ENCODE data around the gene ZFYVE21. TPM values are rescaled to one million over a fixed set of nuclear protein-coding genes. Genes with fewer than 3 reads are reported as not detected.
A peak's percentile ranks its signal among the peaks of the same experiment; 100 is the strongest.

ZFYVE21 gene
- 30.0 and 45.3 TPM in 2 replicates for total RNA-seq (2014; rRNA removed; shearing (Covaris generic))
- polyA plus RNA-seq (2015; cell fraction: cytosol; rRNA removed) = 39.0 and 45.8 TPM in 2 replicates
- polyA plus RNA-seq (2015; cell fraction: nucleus; rRNA removed) = 25.7 and 46.7 TPM in 2 replicates

DNA sequence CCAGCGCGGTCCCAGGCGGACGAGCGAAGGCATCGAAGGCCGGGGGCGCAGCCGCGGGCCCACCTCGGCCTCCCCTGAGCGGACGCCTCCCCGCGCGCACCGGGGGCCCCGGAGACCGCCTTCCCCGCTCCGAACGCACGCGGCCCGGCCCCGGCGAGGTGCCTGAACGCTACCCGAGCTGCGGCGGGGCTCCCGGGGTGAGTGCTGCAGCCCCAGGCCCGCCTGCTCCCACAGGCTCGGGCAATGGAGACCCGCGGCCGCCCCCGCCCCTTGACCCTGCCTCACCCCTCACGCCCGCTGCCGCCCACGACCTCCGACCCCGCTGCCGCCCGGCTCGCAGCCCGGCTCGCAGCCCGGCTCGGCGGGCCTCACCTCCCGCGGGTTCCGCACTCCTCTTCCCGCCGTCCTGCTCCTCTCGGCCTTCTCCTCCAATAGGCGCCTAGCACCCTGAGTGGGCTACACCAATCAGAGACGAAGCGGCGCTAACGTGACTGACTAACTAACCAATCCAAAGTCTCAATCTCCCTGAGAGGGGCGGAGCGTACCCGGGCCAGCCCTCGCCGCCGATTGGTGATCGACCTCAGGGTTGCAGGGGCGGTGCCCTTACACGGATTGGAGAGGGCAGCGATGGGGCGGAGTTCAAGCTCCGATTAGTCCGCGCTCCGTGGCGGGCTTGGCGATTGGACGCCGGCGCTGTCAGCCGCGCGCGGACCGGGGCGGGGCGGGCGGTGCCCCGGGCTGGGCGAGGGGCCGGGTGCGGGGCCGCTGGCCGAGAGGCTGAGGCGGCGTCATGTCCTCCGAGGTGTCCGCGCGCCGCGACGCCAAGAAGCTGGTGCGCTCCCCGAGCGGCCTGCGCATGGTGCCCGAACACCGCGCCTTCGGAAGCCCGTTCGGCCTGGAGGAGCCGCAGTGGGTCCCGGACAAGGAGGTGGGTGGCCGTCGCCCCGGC, at the start of gene ZFYVE21, which contains the start of gene XRCC3:
Gene ZFYVE21, plus strand, starts transcription at position 759 of the 949 bp plus-strand sequence. Its CDS starts 32 bp downstream, at position 791.
Gene XRCC3, minus strand, starts transcription at position 400 of the 949 bp plus-strand sequence. CDS start 4,364 bp downstream, outside the sequence.
- DNase-seq (ENCODE audit: low read depth) = peak; percentile 99

DNA sequence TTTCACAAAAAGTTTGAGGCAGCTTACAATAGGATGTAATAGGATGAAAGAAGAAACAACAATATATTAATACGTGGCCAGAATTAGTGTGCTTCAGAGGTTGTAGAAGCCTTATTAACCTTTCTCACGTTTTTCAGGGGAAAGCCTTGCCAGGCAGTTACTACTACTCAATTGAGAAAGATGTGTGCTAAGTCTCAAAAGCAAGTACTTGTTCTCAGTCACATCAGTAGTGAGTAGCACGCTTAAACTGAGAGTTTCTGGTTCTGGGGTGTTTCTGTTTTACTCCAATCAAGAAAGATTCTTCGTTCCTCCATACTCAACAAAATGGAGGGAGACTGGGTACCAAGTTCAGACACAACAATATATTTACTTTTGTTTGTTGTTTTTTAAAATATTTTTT, 47.9 kb upstream of the ZFYVE21 start:
- no peak for DNase-seq (ENCODE audit: low read depth)

DNA sequence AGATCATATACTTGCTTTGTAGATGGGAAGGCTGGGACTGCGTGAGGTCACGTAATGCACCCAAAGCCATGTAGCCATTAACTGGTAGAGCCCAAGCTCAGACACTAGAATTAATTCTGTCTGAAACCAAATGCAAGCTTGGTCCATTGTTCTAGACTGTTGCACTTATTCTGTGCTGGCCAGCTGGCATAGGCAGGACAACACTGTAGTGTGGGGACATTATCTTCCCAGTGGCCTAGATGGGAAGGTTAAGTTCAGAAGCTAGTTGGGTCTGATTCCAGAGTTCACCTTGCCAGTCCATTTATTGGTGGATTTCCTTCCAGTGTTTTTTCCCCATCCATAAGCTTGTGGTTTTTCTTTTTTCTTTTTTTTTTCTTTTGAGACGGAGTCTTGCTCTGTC, 47.5 kb upstream of the ZFYVE21 start:
- no peak for DNase-seq (ENCODE audit: low read depth)

DNA sequence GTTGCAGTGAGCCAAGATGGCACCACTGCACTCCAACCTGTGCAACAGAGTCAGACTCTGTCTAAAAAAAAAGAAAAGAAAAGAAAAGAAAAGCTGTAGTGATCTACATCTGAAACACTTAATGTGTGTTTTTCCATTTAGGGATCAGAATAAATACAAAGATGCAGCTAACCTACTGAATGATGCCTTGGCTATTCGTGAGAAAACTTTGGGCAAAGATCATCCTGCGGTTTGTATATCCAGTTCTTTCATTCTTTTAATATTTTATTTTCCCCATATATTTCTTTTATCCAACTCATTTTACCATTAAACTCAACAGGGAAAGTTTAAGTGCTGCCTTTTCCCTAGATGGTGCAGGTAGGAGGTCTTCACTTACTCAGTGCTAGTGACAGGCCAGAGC, 46.2 kb upstream of the ZFYVE21 start:
- DNase-seq (ENCODE audit: low read depth) = no peak

DNA sequence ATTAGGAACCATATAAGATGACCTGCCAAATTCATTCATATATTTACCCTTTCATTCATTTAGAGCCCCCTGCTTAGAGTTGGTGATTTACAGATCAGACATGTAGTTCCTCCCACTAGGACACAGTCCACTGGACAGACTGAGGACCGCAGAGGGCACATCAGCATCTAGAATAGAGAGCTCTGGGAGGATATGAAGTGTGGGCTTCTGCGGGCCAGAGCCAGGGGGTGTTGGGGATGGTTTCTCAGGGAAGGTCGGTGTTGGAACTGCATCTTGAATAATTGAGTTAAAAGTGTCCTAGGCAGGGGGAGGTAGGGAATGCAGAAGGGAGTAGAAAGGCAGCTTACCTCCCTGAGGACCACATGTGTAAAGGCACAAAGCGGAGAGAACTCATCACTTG, 43.7 kb upstream of the ZFYVE21 start:
- no peak for DNase-seq (ENCODE audit: low read depth)

DNA sequence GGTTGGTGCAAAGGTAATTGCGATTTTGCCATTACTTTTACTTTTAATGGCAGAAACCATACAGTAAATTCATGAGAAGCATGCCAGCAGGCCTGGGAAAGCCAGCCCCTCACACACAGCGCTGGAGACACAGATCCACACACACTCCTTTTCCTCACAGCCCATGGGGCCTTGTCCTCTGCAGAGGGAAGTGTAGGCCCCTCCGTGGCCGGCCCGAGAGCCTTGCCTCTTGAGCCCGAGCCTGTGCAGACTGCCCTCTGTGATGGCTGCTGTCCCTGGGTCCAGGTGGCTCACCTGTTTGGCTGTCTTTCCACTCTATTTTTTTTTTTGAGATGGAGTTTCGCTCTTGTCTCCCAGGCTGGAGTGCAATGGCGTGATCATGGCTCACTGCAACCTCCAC, 39.7 kb upstream of the ZFYVE21 start:
- no peak for DNase-seq (ENCODE audit: low read depth)

DNA sequence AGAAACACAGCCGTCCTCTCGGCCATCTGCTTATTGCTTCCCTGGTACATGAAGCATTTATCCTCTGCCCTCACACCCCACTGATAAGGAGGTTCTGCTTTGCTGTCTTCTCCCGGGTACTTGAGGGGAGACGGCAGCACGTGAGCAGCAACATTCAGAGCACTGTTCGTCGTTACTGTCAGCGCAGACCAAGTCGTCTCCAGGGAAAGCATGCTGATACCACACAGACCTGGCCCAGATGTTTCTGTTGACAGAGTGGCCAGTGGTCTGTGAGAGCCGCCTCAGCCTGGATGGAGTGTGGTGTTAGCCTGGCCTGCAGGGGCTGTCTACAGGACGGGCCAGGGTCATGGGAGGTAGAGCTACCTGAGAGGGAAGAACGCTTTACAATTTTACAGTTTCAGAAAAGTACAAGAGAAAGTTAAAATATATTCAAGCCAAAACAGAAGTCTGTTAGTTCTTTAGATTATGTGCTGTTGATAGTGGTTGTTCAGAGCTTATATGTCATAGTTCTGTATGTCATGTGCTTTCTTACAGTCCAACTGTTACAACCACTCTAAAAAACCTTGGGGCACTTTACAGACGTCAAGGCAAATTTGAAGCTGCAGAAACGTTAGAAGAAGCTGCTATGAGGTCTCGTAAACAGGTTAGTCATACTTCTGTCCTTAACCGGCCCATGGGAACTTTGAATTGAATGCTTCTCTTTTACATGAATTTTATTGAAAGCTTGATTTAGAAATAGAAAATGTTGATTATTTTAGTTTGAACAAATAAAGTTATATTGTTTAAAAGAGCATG, 38.5 kb upstream of the ZFYVE21 start:
- no peak for DNase-seq (ENCODE audit: low read depth)

DNA sequence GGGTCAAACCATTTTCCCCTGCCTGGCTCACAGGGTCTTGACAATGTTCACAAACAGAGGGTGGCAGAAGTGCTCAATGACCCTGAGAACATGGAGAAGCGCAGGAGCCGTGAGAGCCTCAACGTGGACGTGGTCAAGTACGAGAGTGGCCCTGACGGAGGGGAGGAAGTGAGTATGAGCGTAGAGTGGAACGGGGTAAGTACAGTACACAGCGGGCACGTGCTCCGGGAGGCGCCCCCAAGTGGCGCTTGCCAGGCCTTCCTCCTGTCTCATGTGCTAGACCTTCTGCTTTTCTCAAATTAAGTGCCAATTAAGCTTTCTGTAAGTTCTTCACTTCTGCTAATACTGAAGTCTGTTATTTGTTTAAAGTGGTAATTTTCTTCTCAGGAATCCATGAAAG, 36.3 kb upstream of the ZFYVE21 start:
- DNase-seq (ENCODE audit: low read depth) = no peak

DNA sequence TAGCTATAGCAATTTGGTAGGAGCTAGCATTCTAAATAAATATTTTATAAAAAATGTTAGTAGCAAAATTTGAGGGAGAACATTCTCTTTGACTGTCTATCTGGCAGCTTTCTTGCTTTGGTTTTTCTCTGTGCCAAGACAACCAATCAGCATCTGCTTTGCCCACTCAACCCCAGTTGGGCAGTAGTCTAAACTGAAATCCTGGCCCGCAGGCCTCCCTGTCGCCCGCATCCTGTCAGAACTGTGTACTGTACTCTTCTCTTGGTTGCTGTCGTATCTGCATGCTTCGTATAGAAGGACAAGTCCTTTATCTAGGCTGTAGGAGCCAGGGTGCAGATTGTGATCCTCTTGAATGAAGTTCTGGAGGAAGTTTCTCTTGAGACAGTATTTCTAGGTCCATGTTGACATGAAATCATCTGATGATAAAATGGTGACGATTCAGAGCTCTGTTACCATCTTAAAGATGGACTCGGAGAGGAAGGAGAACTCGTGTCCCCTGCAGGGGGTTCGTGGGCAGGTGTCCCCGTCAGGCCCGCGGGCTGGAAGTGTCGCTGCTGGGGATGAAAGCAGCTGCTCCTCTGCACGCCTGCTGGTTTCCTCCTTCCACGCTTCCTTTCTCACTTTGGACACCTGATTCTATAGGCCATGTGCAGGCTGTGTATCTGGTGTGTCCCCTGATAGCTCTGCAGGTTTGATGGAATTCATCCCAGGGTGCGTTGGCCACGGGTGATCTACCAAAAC, 34.9 kb upstream of the ZFYVE21 start:
- DNase-seq (ENCODE audit: low read depth) = no peak

DNA sequence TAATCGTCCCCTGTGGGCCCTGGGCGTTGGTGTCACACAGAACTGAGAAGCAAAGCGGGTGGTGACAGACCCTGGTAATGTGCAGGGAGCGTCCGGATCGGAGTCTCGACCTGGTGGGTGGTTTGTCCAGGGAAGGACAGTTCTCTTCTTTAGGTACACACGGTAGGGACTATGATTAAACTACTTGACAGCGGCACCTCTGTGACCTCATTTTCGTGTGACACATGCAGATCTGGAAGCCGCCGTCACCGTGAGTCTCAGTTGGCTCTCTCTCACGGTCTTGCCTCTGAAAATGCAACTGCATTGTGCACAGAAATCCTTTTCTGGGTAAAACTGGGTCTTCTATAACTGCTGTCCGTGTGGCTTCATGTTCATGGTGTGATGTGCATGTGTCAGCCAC, 32.5 kb upstream of the ZFYVE21 start:
- no peak for DNase-seq (ENCODE audit: low read depth)

DNA sequence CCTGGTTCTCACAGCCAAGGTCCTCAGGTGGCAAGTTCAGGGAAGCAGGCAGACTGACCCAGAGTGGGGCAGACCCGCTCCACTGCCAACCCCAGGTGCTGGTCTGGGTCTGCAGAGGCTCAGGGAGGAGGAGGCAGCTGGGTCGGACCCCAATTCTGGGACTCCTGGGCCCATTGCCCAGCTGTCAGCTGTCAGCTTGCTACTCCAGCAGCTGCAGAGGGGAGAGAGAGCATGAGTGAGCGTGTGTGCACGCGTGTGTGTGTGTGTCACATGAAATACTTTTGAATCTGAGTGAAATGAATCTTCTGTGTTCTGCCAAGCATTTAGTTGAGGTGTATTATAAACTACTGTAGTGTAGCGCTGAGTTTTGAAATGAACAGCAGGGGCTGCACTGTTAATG, 31.1 kb upstream of the ZFYVE21 start:
- no peak for DNase-seq (ENCODE audit: low read depth)

DNA sequence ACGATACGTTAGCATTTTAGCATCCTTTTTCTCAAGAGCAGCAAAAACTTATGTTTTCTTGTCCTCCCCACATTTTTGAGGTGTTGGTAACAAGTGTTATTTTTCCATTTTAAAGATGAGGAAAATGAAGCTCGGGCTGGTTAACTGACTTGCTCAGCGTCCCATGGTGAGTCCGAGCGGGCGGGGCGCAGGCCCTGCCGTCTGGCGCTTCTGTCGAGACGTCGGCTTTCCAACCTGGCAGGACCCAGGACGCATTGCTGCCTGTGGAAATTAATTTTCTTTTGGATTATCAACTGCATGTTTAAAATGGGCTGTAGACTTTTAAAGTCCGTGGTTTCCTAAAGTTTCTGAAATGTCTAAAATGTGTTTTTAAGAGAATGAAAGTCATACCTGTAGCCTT, 30.7 kb upstream of the ZFYVE21 start:
- DNase-seq (ENCODE audit: low read depth) = no peak

DNA sequence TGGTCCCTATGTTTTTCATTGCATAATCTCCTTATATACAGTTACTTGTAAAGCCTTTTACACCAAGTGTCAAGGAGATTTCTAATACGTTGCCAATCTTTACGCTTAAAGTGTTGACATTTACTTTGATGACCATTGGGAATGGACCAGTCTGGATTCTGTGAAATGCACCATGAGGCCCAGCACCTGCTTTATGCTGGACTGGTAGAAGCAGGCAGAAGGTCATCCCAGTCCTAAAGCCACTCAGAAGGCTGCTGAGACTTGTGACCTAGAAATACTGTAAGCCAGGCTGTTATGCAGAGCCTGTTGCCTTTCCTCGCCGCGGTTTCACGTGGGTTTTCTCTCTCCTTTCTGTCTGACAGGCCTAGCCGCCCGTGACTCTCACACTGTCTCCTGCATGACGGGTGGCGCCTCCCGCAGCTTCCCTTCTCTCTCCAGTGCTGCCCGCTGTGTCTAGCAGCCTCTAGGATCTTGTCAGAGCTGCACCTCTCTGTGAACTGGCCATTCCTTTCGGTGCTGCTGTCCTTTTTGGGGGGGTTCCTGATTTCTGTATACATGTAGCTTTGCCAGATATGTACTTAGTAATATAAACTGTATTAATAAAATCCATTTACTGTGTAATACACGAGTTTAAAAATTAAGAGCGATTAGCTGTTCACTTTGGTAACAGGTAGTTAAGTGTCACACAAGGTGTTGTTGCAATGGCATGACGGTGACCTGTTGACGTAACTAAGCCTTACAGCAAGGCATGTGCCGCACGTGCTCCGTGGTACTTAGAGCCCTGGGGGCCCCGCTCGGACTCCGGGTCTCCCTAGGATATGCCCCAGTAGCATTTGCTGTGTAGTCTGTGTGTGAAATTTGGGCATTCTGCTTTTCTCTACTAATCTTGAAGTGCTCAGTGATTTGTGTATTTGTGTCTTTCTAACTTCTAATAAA, 30.1 kb upstream of the ZFYVE21 start:
- DNase-seq (ENCODE audit: low read depth) = no peak

DNA sequence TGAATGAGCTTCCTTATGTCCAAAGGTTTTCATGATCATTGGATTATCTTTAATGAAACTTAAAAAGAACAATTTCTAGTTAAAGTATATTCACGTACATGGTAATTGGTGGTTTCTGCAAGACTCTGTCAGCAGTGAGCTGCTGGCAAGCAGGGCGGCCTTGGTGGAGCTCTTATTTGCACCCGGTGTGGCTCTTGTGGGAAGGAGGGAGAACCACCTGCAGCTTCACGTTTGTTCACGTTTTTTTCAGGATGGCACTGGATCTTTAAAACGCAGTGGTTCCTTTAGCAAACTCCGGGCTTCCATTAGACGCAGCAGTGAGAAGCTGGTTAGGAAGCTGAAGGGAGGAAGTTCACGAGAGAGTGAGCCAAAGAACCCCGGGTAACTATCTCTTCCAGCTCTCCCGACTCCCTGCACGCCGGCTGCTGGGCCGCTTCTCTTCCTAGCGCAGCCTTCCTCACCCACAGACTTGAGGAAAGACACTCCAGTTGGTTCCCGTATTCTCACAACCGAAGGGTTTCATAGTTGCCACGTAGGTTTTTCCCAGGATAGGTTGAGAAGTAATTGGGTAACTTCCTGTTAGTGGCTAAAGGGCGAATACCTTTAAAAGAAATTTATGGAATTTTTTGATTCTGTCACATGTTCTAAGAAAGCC, 28.7 kb upstream of the ZFYVE21 start:
- DNase-seq (ENCODE audit: low read depth) = no peak

DNA sequence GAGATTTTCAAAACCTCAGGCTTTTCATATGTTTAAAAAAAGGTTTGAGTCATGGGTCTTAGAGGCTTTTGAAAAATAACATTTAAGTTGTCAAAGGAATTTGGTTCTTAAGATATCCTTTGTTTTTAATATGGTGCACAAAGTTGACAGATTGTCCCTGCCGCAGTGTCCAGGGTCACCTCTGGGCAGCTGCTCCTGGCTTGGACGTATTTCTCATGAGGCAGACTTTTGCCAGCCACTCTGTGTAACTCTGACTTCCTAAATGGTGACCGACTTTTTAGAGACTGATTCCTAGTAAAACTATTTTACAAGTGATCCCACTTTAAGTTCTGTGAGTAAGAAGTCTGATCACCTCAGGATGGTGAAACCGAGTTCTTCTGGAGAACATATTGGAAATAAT, 27.9 kb upstream of the ZFYVE21 start:
- no peak for DNase-seq (ENCODE audit: low read depth)

DNA sequence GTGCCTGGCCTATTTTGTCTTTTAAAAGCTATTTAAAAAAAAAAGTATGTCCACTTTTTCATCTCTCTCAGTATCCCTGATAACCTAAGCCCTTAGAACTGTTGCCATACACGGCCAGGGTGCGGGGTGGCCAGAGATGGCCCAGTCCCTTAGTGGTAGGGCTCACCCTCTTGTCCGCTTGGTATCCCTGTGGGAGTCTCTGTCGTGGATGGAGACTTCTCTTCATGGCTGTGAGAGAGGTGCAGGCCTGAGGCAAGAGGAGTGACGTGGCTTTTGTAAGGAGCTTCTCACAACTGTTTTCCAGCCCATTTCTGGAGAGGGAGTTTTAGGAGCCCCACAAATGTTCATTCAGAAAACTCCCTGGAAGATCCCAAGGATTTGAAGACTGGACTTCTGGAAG, 27.2 kb upstream of the ZFYVE21 start:
- no peak for DNase-seq (ENCODE audit: low read depth)

DNA sequence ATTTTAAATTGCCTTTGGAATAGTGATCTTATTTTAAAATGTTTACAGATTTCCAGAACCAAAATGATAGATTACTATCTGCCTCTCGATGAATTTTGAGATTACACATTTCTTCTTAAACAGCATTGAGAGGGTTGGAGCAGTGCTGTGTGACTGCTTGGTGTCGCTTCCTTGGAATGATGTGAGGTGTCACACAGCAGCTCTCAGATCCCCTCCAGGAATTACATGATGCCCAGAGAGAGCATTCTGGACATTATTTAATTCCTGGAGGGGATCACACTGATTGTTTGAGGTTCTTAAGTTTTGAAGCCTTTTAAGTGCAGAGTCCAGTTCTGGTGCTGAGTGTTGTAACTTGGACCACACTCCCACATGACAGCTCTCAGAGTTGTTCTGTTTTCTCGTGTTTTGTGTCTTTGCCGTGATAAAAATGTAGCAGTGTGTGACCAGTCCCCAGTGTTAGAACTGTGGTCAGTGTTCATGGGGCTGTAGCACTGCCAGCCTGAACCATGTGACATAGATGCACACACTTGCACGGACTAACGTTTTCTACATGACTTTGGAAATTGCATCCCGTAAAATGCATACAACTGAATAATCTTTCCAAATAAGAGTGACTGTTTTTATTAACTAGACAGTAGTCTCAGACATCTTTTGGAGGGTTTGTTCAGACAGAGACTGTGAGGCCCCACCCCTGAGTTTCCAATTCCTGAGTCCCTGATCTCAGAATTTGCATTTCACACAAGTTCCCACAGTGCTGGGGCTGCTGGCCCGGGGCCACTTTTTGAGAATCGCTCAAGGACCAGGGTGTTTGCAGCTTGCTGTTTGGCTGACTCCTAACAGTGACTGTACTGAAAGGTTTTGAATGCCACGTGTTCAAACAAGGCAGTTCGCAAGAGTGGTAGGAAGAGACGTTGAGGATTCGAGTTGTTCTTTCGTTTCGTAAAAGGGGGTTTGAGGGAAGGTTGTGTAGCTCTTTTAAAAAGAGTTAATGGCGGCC, 26.4 kb upstream of the ZFYVE21 start:
- no peak for DNase-seq (ENCODE audit: low read depth)

DNA sequence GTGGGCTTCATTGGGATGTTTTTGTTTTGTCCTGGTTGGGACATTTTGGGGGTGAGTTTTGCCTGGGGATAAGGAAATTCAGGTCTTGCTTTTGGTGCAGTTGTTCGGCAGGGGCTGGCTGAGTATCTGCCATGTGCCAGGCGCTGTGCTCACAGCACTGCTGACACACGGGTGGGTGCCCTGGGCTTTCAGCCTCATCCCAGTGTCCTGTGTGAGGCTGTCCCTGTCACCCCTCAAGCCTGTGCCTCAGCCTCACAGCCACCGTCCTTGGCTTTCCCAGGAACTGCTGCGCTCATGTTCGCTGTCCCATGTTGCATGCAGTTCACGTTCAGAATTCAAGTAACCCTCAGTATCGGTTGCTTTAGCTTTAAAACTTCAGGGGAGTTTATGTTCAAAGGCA, 25.3 kb upstream of the ZFYVE21 start:
- DNase-seq (ENCODE audit: low read depth) = no peak

Measured in HT1080 (cell line).